Panc1 (cell line): ENCODE results near the gene RASSF8. TPM values are rescaled to one million over a fixed set of nuclear protein-coding genes. Genes with fewer than 3 reads are reported as not detected.

Experiments used
- ATAC-seq: fragments of 200-7000 bp; cut with Tn5 transposase; 2 replicates; pipeline ENCODE4 v1.9.1; 2020; ENCODE audit warnings: mild to moderate bottlenecking, moderate library complexity
- BruUV-seq: library from RNA; stranded (reverse); fragments of 400-500 nt; replicated peaks from 2 replicates; lab custom pipeline; 2021; lab: Mats Ljungman, UMichigan
- CTCF ChIA-PET: fragments of 300-600 bp; sonication (Branson Sonifier 250); formaldehyde crosslinking; loops from one replicate; lab custom pipeline; 2022; ENCODE audit warnings: antibody characterized with exemption; lab: Charles Lee
- POLR2A ChIA-PET: fragments of 300-600 bp; sonication (Branson Sonifier 250); formaldehyde crosslinking; loops from one replicate; lab custom pipeline; 2022; ENCODE audit warnings: antibody characterized with exemption; lab: Charles Lee
- DNase-seq: peaks from one replicate; pipeline ENCODE4 v3.0.0-alpha.2; 2010; ENCODE audit warnings: low read depth, low spot score
- H3K27ac ChIP-seq: 2 replicates; pipeline ENCODE4 v1.5.1; 2011; ENCODE audit warnings: mild to moderate bottlenecking, low read length, inconsistent platforms
- H3K27me3 ChIP-seq: fragments of 200-500 bp; sonication (Bioruptor generic); 2 replicates; pipeline ENCODE4 v1.6.0; 2014; ENCODE audit warnings: low read length, inconsistent platforms; ENCODE audit not compliant: control insufficient read depth, insufficient read depth
- H3K36me3 ChIP-seq: fragments of 200-500 bp; sonication (Bioruptor generic); 2 replicates; pipeline ENCODE4 v1.5.1; 2014; ENCODE audit warnings: inconsistent platforms, mild to moderate bottlenecking, low read length, moderate library complexity; ENCODE audit not compliant: control insufficient read depth, insufficient read depth
- H3K4me1 ChIP-seq: 2 replicates; pipeline ENCODE4 v1.5.1; 2011; ENCODE audit warnings: inconsistent platforms, mild to moderate bottlenecking, low read length, moderate library complexity; ENCODE audit not compliant: control insufficient read depth, insufficient read depth
- H3K4me3 ChIP-seq, 2 experiments: 2 replicates each; pipeline ENCODE4 v1.5.1; 2011 to 2012; ENCODE audit warnings: low read depth in 2 of 2, low read length in 2 of 2, mild to moderate bottlenecking in 2 of 2, inconsistent platforms in 1 of 2, moderate library complexity in 1 of 2
- H3K9me3 ChIP-seq: fragments of 200-500 bp; sonication (Bioruptor generic); 2 replicates; pipeline ENCODE4 v1.5.1; 2014; ENCODE audit warnings: low read depth, mild to moderate bottlenecking, inconsistent platforms, low read length, moderate library complexity; ENCODE audit not compliant: control insufficient read depth, insufficient read depth
- CTCF ChIP-seq: fragments of 450-650 bp; IDR thresholded peaks from 2 replicates; pipeline ENCODE4 v1.5.1; 2017; ENCODE audit warnings: mild to moderate bottlenecking
- POLR2AphosphoS5 ChIP-seq: IDR thresholded peaks from 2 replicates; pipeline ENCODE4 v1.6.1; 2012; ENCODE audit warnings: mild to moderate bottlenecking, low read depth, low read length, moderate library complexity
- REST ChIP-seq, 2 experiments: IDR thresholded peaks; 2 replicates each; pipeline ENCODE4 v1.6.1; 2011 to 2012; ENCODE audit warnings: low read depth in 2 of 2, control low read depth in 1 of 2, low read length in 1 of 2, mild to moderate bottlenecking in 1 of 2, moderate library complexity in 1 of 2; ENCODE audit not compliant: insufficient read depth in 1 of 2
- SIN3A ChIP-seq: IDR thresholded peaks from 2 replicates; pipeline ENCODE4 v1.6.1; 2012; ENCODE audit warnings: low read depth, mild to moderate bottlenecking, low read length, moderate library complexity, borderline replicate concordance; ENCODE audit not compliant: insufficient read depth
- TCF7L2 ChIP-seq: IDR thresholded peaks from 2 replicates; pipeline ENCODE4 v1.6.1; 2011; ENCODE audit warnings: mild to moderate bottlenecking, low read depth, low read length, inconsistent platforms
- in situ Hi-C: cut with HindIII; loops from 2 replicates; pipeline ENCODE4 v1.10.0; 2016; ENCODE audit warnings: low sequenced_read_pairs, low pct_unique_long_range_greater_than_20kb
- intact Hi-C: fragments of 100-400 bp; cut with micrococcal nuclease; formaldehyde crosslinking; loops from one replicate; pipeline ENCODE4 v1.10.0; 2022; ENCODE audit not compliant: unreplicated experiment
- total RNA-seq: library from RNA; stranded (reverse); gene quantifications from one replicate; pipeline ENCODE4 v1.2.1, GENCODE V29; 2021; ENCODE audit not compliant: unreplicated experiment

The RASSF8 gene
- total RNA-seq, 1 experiment from 2014 or later: 103 TPM

DNA sequence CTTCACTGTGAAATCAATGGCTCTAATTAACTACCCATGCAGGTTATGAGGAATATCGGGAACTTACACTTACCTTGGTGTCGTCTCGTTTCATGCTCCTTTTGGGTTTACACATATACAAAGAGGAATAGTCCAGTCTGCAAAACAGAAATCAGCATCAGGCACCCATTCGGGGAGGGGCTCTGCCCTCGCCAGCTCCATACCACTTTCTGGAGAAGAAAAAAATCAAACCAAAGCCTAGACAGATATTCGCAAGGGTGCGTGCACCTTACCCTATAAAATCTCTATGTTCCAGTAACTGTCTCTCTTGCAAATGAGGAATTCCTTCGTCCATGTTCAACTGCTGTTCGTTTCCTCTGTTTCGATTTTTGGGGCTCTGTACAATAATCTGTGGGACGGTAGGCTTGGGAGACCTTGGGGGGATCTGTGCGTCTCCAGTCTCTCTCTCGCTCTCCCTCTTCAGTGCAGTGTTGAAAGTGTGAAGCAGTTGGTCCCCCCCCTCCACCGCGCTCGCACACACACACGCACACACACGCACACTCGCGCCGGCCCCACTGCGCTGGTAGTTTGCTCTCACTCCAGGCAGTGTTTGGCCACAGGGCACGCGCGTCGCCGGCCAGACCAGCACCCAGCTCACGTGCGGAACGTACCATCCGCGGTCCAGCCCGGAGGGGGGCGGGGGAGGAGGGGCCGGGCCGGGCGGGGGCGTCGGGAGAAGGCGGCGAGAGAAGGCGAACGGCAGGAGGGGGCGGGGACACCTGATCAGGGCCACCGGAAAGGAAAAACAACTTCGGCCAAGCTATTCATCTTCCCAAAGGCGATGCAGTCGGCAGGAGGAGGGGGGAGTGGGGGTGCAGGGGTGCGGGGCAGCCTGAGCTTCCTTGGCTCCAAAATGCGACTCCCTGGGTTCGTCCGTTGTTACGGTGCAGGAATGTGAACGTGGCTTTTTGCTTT lies 166.2 kb downstream of the RASSF8 start, which contains the start of gene BHLHE41:
Gene BHLHE41, minus strand, starts transcription at position 592 of the 954 bp plus-strand sequence. Its CDS starts 258 bp downstream, at position 334.
- Histone ChIP-seq H3K27me3 (peaks cover 5% of the 10 kb centered on the region; the same call in 1 of the 2 replicates), H3K36me3 (no peaks in the 10 kb centered on the region; the same call in 1 of the 2 replicates), H3K4me1 (peaks cover 48% of the 10 kb centered on the region), H3K27ac (peak within 1 kb of the TSS; percentile 100), H3K4me3 (peak within 1 kb of the TSS; percentile 68 to 90), H3K9me3 (no peaks in the 10 kb centered on the region)
- DNase-seq: peak; percentile 81
- ATAC-seq: peak; percentile 52
- ChIA-PET CTCF (interaction anchor here (0.7 to 2.7 kb wide), 3 partner anchors 150 to 825 kb away, joined by 4 to 12 read pairs (median 5); no protein-coding TSS in a partner anchor), POLR2A (interaction anchor here (0.6 to 2.0 kb wide), 12 partner anchors 10 to 400 kb away, joined by 3 to 18 read pairs (median 4); no protein-coding TSS in a partner anchor)
- intact Hi-C loops (loop anchor here (1.0 to 5.0 kb wide), 4 partner anchors 70 to 526 kb away; partner anchors contain the start of gene SSPN), in situ Hi-C loops (no loop called here)
- TF ChIP-seq REST (IDR thresholded peaks at IDR 0.05; ENCODE audit: insufficient read depth in 1 of 2, low read depth in 2 of 2, low read length in 1 of 2) (no peak), CTCF (peak; percentile 7; the same call in 1 of the 2 replicates), POLR2AphosphoS5 (peak; percentile 43; the same call in 1 of the 2 replicates), SIN3A (peak; percentile 45)
- TSS peak; percentile 80 for BruUV-seq

- ChIA-PET POLR2A (interaction anchor here (0.6 to 2.0 kb wide), 7 partner anchors 9 to 290 kb away, joined by 3 to 18 read pairs (median 4); no protein-coding TSS in a partner anchor), CTCF (interaction anchor here (0.7 to 0.8 kb wide), 2 partner anchors 526 to 825 kb away, joined by 4 to 5 read pairs; no protein-coding TSS in a partner anchor)
- TF ChIP-seq SIN3A (peak; percentile 77; the same call in 1 of the 2 replicates), CTCF (no peak), REST (IDR thresholded peaks at IDR 0.05; ENCODE audit: insufficient read depth in 1 of 2, low read depth in 2 of 2, low read length in 1 of 2) (peak in 1 of 2 experiments; percentile 55; a peak in 1 of 4 replicates), POLR2AphosphoS5 (peak; percentile 86), TCF7L2 (peak; percentile 55; the same call in 1 of the 2 replicates)
- TSS peak; percentile 89 for BruUV-seq
- Histone ChIP-seq H3K4me1 (peaks cover 39% of the 10 kb centered on the region), H3K4me3 (peak overlapping the region; percentile 68 to 90), H3K27me3 (peaks cover 5% of the 10 kb centered on the region; the same call in 1 of the 2 replicates), H3K36me3 (no peaks in the 10 kb centered on the region), H3K9me3 (no peaks in the 10 kb centered on the region), H3K27ac (peak overlapping the region; percentile 100)
- DNase-seq (peak; percentile 94), ATAC-seq (peak; percentile 80)
- in situ Hi-C loops (no loop called here), intact Hi-C loops (loop anchor here (1.0 to 2.0 kb wide), 3 partner anchors 69 to 525 kb away; partner anchors contain the start of gene SSPN)
Measured at GRCh38 chr12:26125400-26126339, 167.2 kb downstream of the RASSF8 start.
